GM12878 (cell line): ENCODE results near the gene PDGFB. TPM values are rescaled to one million over a fixed set of nuclear protein-coding genes. Genes with fewer than 3 reads are reported as not detected.

ENCODE experiments used
- ATAC-seq: fragments of 200-7000 bp; cut with Tn5 transposase; 3 replicates; pipeline ENCODE4 v1.9.1; 2020; ENCODE audit warnings: mild to moderate bottlenecking, moderate library complexity
- BruUV-seq: library from RNA; stranded (reverse); fragments of 400-500 nt; replicated peaks from 2 replicates; lab custom pipeline; 2021; lab: Mats Ljungman, UMichigan
- CTCF ChIA-PET: fragments of 300-600 bp; sonication (Branson Sonifier 250); formaldehyde crosslinking; extraction: SDS; loops from one replicate; lab custom pipeline; 2021; ENCODE audit warnings: inconsistent platforms; lab: Yijun Ruan, JAX
- POLR2A ChIA-PET: fragments of 350-600 bp; formaldehyde crosslinking; extraction: SDS; loops from one replicate; lab custom pipeline; 2021; ENCODE audit warnings: inconsistent platforms; lab: Charles Lee
- RAD21 ChIA-PET: fragments of 300-600 bp; sonication (Branson Sonifier 250); formaldehyde crosslinking; loops from one replicate; lab custom pipeline; 2023; ENCODE audit warnings: antibody characterized with exemption; ENCODE audit not compliant: unreplicated experiment; lab: Charles Lee
- SMC1A ChIA-PET: fragments of 300-600 bp; sonication (Branson Sonifier 250); formaldehyde crosslinking; loops from one replicate; lab custom pipeline; 2023; ENCODE audit not compliant: unreplicated experiment, uncharacterized antibody; lab: Charles Lee
- DNase-seq: peaks from one replicate; pipeline ENCODE4 v3.0.0-alpha.2; 2011; ENCODE audit warnings: low read depth, low spot score
- FAIRE-seq: peaks from 3 replicates; lab custom pipeline; 2011; peaks lifted over from hg19 to GRCh38; lab: Jason Lieb, UNC
- H2AFZ ChIP-seq: 2 replicates; pipeline ENCODE4 v1.6.0; 2011; ENCODE audit warnings: low read depth, low read length, control low read depth; ENCODE audit not compliant: control insufficient read depth
- H3K27ac ChIP-seq: 2 replicates; pipeline ENCODE4 v1.5.1; 2011; ENCODE audit warnings: control low read depth; ENCODE audit not compliant: control insufficient read depth, insufficient read depth
- H3K27me3 ChIP-seq, 2 experiments: replicated peaks in 1 of 2; 2 replicates each; pipeline versions ENCODE4 v1.6.0 to v1.6.1; 2011; ENCODE audit warnings: low read length in 1 of 2; ENCODE audit not compliant: control insufficient read depth in 2 of 2, insufficient read depth in 2 of 2
- H3K36me3 ChIP-seq, 2 experiments: 2 replicates each; pipeline ENCODE4 v1.5.1; 2011; ENCODE audit warnings: low read length in 1 of 2; ENCODE audit not compliant: control insufficient read depth in 2 of 2, insufficient read depth in 2 of 2
- H3K4me1 ChIP-seq: 2 replicates; pipeline ENCODE4 v1.6.1; 2011; ENCODE audit warnings: mild to moderate bottlenecking, low read length, moderate library complexity, mixed read lengths; ENCODE audit not compliant: control insufficient read depth, insufficient read depth
- H3K4me2 ChIP-seq: 2 replicates; pipeline ENCODE4 v1.6.0; 2011; ENCODE audit warnings: control low read depth; ENCODE audit not compliant: control insufficient read depth, insufficient read depth
- H3K4me3 ChIP-seq: fragments of 200-600 bp; sonication (generic); 2 replicates; pipeline ENCODE4 v1.5.1; 2016
- H3K79me2 ChIP-seq: 2 replicates; pipeline ENCODE4 v1.6.0; 2011; ENCODE audit warnings: low read length; ENCODE audit not compliant: control insufficient read depth, insufficient read depth
- H3K9ac ChIP-seq: 2 replicates; pipeline ENCODE4 v1.8.0; 2011; ENCODE audit warnings: low read length, control low read depth, mixed read lengths; ENCODE audit not compliant: control insufficient read depth, insufficient read depth
- H3K9me3 ChIP-seq: replicated peaks from 3 replicates; pipeline ENCODE4 v1.5.1; 2011; ENCODE audit warnings: mild to moderate bottlenecking, low read length; ENCODE audit not compliant: control insufficient read depth, insufficient read depth
- H4K20me1 ChIP-seq: 2 replicates; pipeline ENCODE4 v1.6.0; 2011; ENCODE audit not compliant: control insufficient read depth, insufficient read depth
- CUX1 ChIP-seq: IDR thresholded peaks from 2 replicates; pipeline ENCODE4 v1.6.1; 2012; ENCODE audit warnings: improper control_type of control experiment, low read depth, low read length; ENCODE audit not compliant: insufficient replicate concordance
- DPF2 ChIP-seq: fragments of 450-650 bp; IDR thresholded peaks from 2 replicates; pipeline ENCODE4 v1.6.1; 2017; ENCODE audit warnings: mild to moderate bottlenecking
- ELK1 ChIP-seq: IDR thresholded peaks from 2 replicates; pipeline ENCODE4 v1.6.1; 2012; ENCODE audit warnings: low read depth, low read length, improper control_type of control experiment
- IRF4 ChIP-seq: IDR thresholded peaks from 2 replicates; pipeline ENCODE4 v1.6.1; 2011; ENCODE audit warnings: low read depth, low read length
- KLF5 ChIP-seq: fragments of 450-650 bp; IDR thresholded peaks from 2 replicates; pipeline ENCODE4 v1.6.1; 2014; ENCODE audit warnings: mild to moderate bottlenecking; ENCODE audit not compliant: partially characterized antibody
- NFXL1 ChIP-seq: fragments of 450-650 bp; IDR thresholded peaks from 2 replicates; pipeline ENCODE4 v1.6.1; 2017; ENCODE audit warnings: antibody characterized with exemption, mild to moderate bottlenecking, borderline replicate concordance
- NR2F1 ChIP-seq: fragments of 450-650 bp; conservative IDR thresholded peaks from 2 replicates; pipeline ENCODE4 v1.6.1; 2017; ENCODE audit warnings: mild to moderate bottlenecking
- POU2F2 ChIP-seq: IDR thresholded peaks from 3 replicates; pipeline ENCODE4 v1.6.1; 2011; ENCODE audit warnings: low read depth, mild to moderate bottlenecking, low read length, borderline replicate concordance
- SMAD1 ChIP-seq: fragments of 450-650 bp; IDR thresholded peaks from 2 replicates; pipeline ENCODE4 v1.6.1; 2018; ENCODE audit warnings: mild to moderate bottlenecking, low read depth; ENCODE audit not compliant: partially characterized antibody
- SPI1 ChIP-seq: IDR thresholded peaks from 2 replicates; pipeline ENCODE4 v1.6.1; 2011; ENCODE audit warnings: low read depth, mild to moderate bottlenecking, low read length, moderate library complexity, borderline replicate concordance; ENCODE audit not compliant: insufficient read depth
- WGBS: methylation state at CpG from one replicate; pipeline ENCODE4 v1.1.6; 2016; ENCODE audit warnings: low lambda C conversion rate; ENCODE audit not compliant: insufficient replicate concordance, insufficient coverage; ENCODE audit errors: missing lambda C conversion rate; 5-methylcytosine and 5-hydroxymethylcytosine counted together
- in situ Hi-C: fragments of 300-500 bp; cut with MboI; formaldehyde crosslinking; loops from 9 replicates; pipeline ENCODE4 v1.14.3; 2018; ENCODE audit warnings: mixed read lengths
- intact Hi-C: fragments of 100-400 bp; cut with micrococcal nuclease; formaldehyde crosslinking; loops from one replicate; pipeline ENCODE4 v1.14.2; 2022; ENCODE audit not compliant: unreplicated experiment
- polyA plus RNA-seq, 11 experiments: library from polyadenylated mRNA; depleted of rRNA in 4 of 11; unstranded in 6 of 11; stranded (reverse) in 5 of 11; fragments of >200 nt; fragmentation: Nextera tagmentation in 4 of 11; fragmentation: Illumina TruSeq in 1 of 11; extraction: Ambion mirVana in 4 of 11; extraction: Trizol in 1 of 11; gene quantifications; 1 replicate in 1 of 11; 2 replicates in 10 of 11; pipeline versions ENCODE4 v1.2.1 to v1.2.3, GENCODE V29; 2011 to 2016; ENCODE audit warnings: inconsistent platforms in 2 of 11, missing spikeins in 2 of 11, low read depth in 1 of 11
- total RNA-seq, 4 experiments: library from RNA; depleted of rRNA in 3 of 4; stranded (reverse); fragments of >200 nt in 3 of 4; fragmentation: Illumina TruSeq in 1 of 4; extraction: Trizol in 1 of 4; gene quantifications; 2 replicates each; pipeline versions ENCODE4 v1.2.1 to v1.2.3, GENCODE V29; 2013 to 2021

The PDGFB gene
- total and polyA plus RNA-seq, 10 of the 15 experiments (the other 5 are each of a cell fraction or from before 2014, with no cell fraction given), result 0.13 to 1.1 (median 0.56) TPM; not detected in 1

- in situ Hi-C loops, result no loop called here
- ChIA-PET SMC1A (interaction anchor here (1.2 kb wide), 1 partner anchor 122 kb away, joined by 3 read pairs; no protein-coding TSS in a partner anchor), RAD21 (no interaction called here), CTCF (interaction anchor here (0.9 to 1.4 kb wide), 4 partner anchors 13 to 133 kb away, joined by 3 to 4 read pairs (median 3); no protein-coding TSS in a partner anchor), POLR2A (no interaction called here)
- Histone ChIP-seq H3K27me3 (no peaks in the 10 kb centered on the region), H2AFZ (no peak overlapping the region), H3K4me3 (no peak overlapping the region), H4K20me1 (no peaks in the 10 kb centered on the region), H3K79me2 (no peaks in the 10 kb centered on the region), H3K4me2 (no peak overlapping the region), H3K4me1 (no peaks in the 10 kb centered on the region), H3K9ac (no peak overlapping the region), H3K27ac (no peak overlapping the region), H3K9me3 (no peaks in the 10 kb centered on the region; the same call in 2 of the 3 replicates), H3K36me3 (no peaks in the 10 kb centered on the region)
- DNase-seq, result no peak
- FAIRE-seq, result no peak
- ATAC-seq, result no peak
- no peak for TF ChIP-seq ELK1
- no peak for TF ChIP-seq NR2F1
- no peak for TF ChIP-seq SPI1
- no peak for TF ChIP-seq IRF4
- intact Hi-C loops, result no loop called here
- WGBS, result 43% methylated on average over 13 of the region's 13 CpGs
- no TSS peak for BruUV-seq
These were observed 60.7 kb downstream of the PDGFB start for GRCh38 chr22:39183991-39184585.

GRCh38 chr22:39182478-39183030, 62.2 kb downstream of the PDGFB start:
- H3K9me3 ChIP-seq, result no peaks in the 10 kb centered on the region; the same call in 2 of the 3 replicates
- ChIA-PET CTCF (interaction anchor here (0.6 to 1.0 kb wide), 2 partner anchors 11 to 179 kb away, joined by 3 to 4 read pairs; no protein-coding TSS in a partner anchor), RAD21 (no interaction called here), POLR2A (no interaction called here), SMC1A (interaction anchor here (0.8 kb wide), 1 partner anchor 11 kb away, joined by 3 read pairs; no protein-coding TSS in a partner anchor)
- no peak overlapping the region for H3K27ac ChIP-seq
- no peaks in the 10 kb centered on the region for H3K27me3 ChIP-seq
- H3K79me2 ChIP-seq, result no peaks in the 10 kb centered on the region
- H3K4me3 ChIP-seq, result no peak overlapping the region
- no peaks in the 10 kb centered on the region for H3K4me1 ChIP-seq
- H3K36me3 ChIP-seq, result no peaks in the 10 kb centered on the region
- no peaks in the 10 kb centered on the region for H4K20me1 ChIP-seq
- intact Hi-C loops (no loop called here), in situ Hi-C loops (no loop called here)
- 32% methylated on average over 6 of the region's 6 CpGs for WGBS
- no TSS peak for BruUV-seq
- FAIRE-seq (no peak), DNase-seq (no peak), ATAC-seq (no peak)
- no peak overlapping the region for H2AFZ ChIP-seq
- no peak overlapping the region for H3K9ac ChIP-seq
- no peak overlapping the region for H3K4me2 ChIP-seq
- no peak for TF ChIP-seq KLF5
- no peak for TF ChIP-seq DPF2
- no peak for TF ChIP-seq SMAD1
- no peak for TF ChIP-seq POU2F2
- TF ChIP-seq NFXL1, result no peak
- no peak for TF ChIP-seq CUX1
